ENCODE data around the gene ACOT13.

GRCh38 chr6:24710519-24711303 is 43.8 kb downstream of the ACOT13 start:
- TF ChIP-seq CTCF (IDR thresholded peaks at IDR 0.05) (no peak), EP300 (IDR thresholded peaks at IDR 0.05) (no peak), POLR2A (IDR thresholded peaks at IDR 0.05; ENCODE audit: low read depth) (no peak)

Data from esophagus muscularis mucosa (tissue), 4 donors.